Osteocyte (in vitro differentiated cells): ENCODE data around the gene INTS3. TPM values are rescaled to one million over a fixed set of nuclear protein-coding genes. Genes with fewer than 3 reads are reported as not detected.

Experiments
- DNase-seq: peaks from one replicate; pipeline ENCODE4 v3.0.0; 2021; ENCODE audit warnings: mixed read lengths; ENCODE audit not compliant: unreplicated experiment; ENCODE audit errors: extremely low spot score
- H3K27ac Mint-ChIP-seq: one replicate; pipeline ENCODE4 v1.8.0; 2021; ENCODE audit warnings: mild to moderate bottlenecking, mixed read lengths; ENCODE audit not compliant: unreplicated experiment
- H3K27me3 Mint-ChIP-seq: one replicate; pipeline ENCODE4 v1.8.0; 2021; ENCODE audit warnings: mixed read lengths; ENCODE audit not compliant: unreplicated experiment
- H3K36me3 Mint-ChIP-seq: one replicate; pipeline ENCODE4 v1.8.0; 2021; ENCODE audit warnings: mixed read lengths; ENCODE audit not compliant: unreplicated experiment
- H3K4me1 Mint-ChIP-seq: one replicate; pipeline ENCODE4 v1.8.0; 2021; ENCODE audit warnings: mixed read lengths; ENCODE audit not compliant: unreplicated experiment
- H3K4me3 Mint-ChIP-seq: one replicate; pipeline ENCODE4 v1.8.0; 2021; ENCODE audit warnings: mild to moderate bottlenecking, moderate library complexity, mixed read lengths; ENCODE audit not compliant: unreplicated experiment
- H3K9me3 Mint-ChIP-seq: one replicate; pipeline ENCODE4 v1.8.0; 2021; ENCODE audit warnings: mixed read lengths; ENCODE audit not compliant: unreplicated experiment
- CTCF ChIP-seq: fragments of 200-600 bp; sonication (generic); IDR thresholded peaks from 2 replicates; pipeline ENCODE4 v1.5.0; 2021; ENCODE audit warnings: antibody characterized with exemption, mild to moderate bottlenecking, moderate library complexity
- total RNA-seq: library from RNA; stranded (reverse); gene quantifications from 2 replicates; pipeline ENCODE4 v1.2.1, GENCODE V29; 2021

Gene INTS3
- total RNA-seq, 1 donor from 2014 or later: 65.9 TPM

- H3K36me3 Mint-ChIP-seq: no peaks in the 10 kb centered on the region
- H3K4me1 Mint-ChIP-seq: peaks cover 16% of the 10 kb centered on the region
- no peak for TF ChIP-seq CTCF
- no peak for DNase-seq
- no peak overlapping the region for H3K4me3 Mint-ChIP-seq
- H3K27me3 Mint-ChIP-seq: peaks cover 52% of the 10 kb centered on the region
- no peak overlapping the region for H3K27ac Mint-ChIP-seq
- H3K9me3 Mint-ChIP-seq: no peaks in the 10 kb centered on the region
These were observed 45.1 kb upstream of the INTS3 start for GRCh38 chr1:153682730-153683129.

GRCh38 chr1:153683854-153684253 is 44.0 kb upstream of the INTS3 start:
- Mint-ChIP-seq H3K4me3 (no peak overlapping the region), H3K4me1 (peaks cover 6% of the 10 kb centered on the region), H3K27me3 (peaks cover 42% of the 10 kb centered on the region), H3K9me3 (no peaks in the 10 kb centered on the region), H3K27ac (no peak overlapping the region), H3K36me3 (no peaks in the 10 kb centered on the region)
- no peak for TF ChIP-seq CTCF
- no peak for DNase-seq

- Mint-ChIP-seq H3K9me3 (no peaks in the 10 kb centered on the region), H3K4me1 (peaks cover 2% of the 10 kb centered on the region), H3K27ac (no peak overlapping the region), H3K36me3 (no peaks in the 10 kb centered on the region), H3K27me3 (peaks cover 38% of the 10 kb centered on the region), H3K4me3 (no peak overlapping the region)
- no peak for DNase-seq
- TF ChIP-seq CTCF: no peak
These were observed 43.0 kb upstream of the INTS3 start for GRCh38 chr1:153684892-153685291.

- no peak overlapping the region for H3K4me3 Mint-ChIP-seq
- H3K9me3 Mint-ChIP-seq: no peaks in the 10 kb centered on the region
- no peak for DNase-seq
- no peak for TF ChIP-seq CTCF
- no peaks in the 10 kb centered on the region for H3K4me1 Mint-ChIP-seq
- H3K36me3 Mint-ChIP-seq: no peaks in the 10 kb centered on the region
- no peak overlapping the region for H3K27ac Mint-ChIP-seq
- H3K27me3 Mint-ChIP-seq: peaks cover 33% of the 10 kb centered on the region
These were observed 42.1 kb upstream of the INTS3 start for GRCh38 chr1:153685544-153686340.

- Mint-ChIP-seq H3K4me3 (no peak overlapping the region), H3K4me1 (no peaks in the 10 kb centered on the region), H3K36me3 (no peaks in the 10 kb centered on the region), H3K9me3 (no peaks in the 10 kb centered on the region), H3K27me3 (peaks cover 18% of the 10 kb centered on the region), H3K27ac (no peak overlapping the region)
- no peak for TF ChIP-seq CTCF
- DNase-seq: no peak
These were observed 40.3 kb upstream of the INTS3 start for GRCh38 chr1:153687346-153688125.
